BE2C (cell line): ENCODE measurements around the gene ARHGAP24.

ENCODE experiments used
- DNase-seq: peaks from one replicate; pipeline ENCODE4 v3.0.0-alpha.2; 2020
- H3K27me3 ChIP-seq: fragments of 250-450 bp; sonication (Bioruptor Pico); 2 replicates; pipeline ENCODE4 v1.5.1; 2020; ENCODE audit warnings: mild to moderate bottlenecking
- H3K36me3 ChIP-seq: fragments of 250-450 bp; sonication (Bioruptor Pico); 2 replicates; pipeline ENCODE4 v1.5.1; 2020; ENCODE audit warnings: mild to moderate bottlenecking
- H3K4me1 ChIP-seq: fragments of 250-450 bp; sonication (Bioruptor Pico); 2 replicates; pipeline ENCODE4 v1.5.1; 2020
- H3K4me3 ChIP-seq: 2 replicates; pipeline ENCODE4 v1.5.1; 2011; ENCODE audit warnings: low read depth, low read length
- H3K9me3 ChIP-seq: fragments of 250-450 bp; sonication (Bioruptor Pico); 2 replicates; pipeline ENCODE4 v1.5.1; 2020
- CTCF ChIP-seq: IDR thresholded peaks from 2 replicates; pipeline ENCODE4 v1.5.1; 2012; ENCODE audit warnings: mild to moderate bottlenecking, low read depth, low read length

The ARHGAP24 gene

GRCh38 chr4:85607624-85608023, 132.7 kb downstream of the ARHGAP24 start:
- Histone ChIP-seq H3K4me3 (no peak overlapping the region), H3K4me1 (peaks cover 5% of the 10 kb centered on the region; the same call in 1 of the 2 replicates), H3K27me3 (no peaks in the 10 kb centered on the region), H3K9me3 (no peaks in the 10 kb centered on the region), H3K36me3 (no peaks in the 10 kb centered on the region)
- no peak for TF ChIP-seq CTCF
- no peak for DNase-seq

- H3K27me3 ChIP-seq: no peaks in the 10 kb centered on the region
- no peak for TF ChIP-seq CTCF
- H3K4me3 ChIP-seq: no peak overlapping the region
- no peaks in the 10 kb centered on the region for H3K4me1 ChIP-seq
- no peaks in the 10 kb centered on the region for H3K9me3 ChIP-seq
- no peak for DNase-seq
- H3K36me3 ChIP-seq: no peaks in the 10 kb centered on the region
Observed at GRCh38 chr4:85610450-85610849, 135.5 kb downstream of the ARHGAP24 start.

GRCh38 chr4:85611661-85612060, 136.7 kb downstream of the ARHGAP24 start:
- no peaks in the 10 kb centered on the region for H3K27me3 ChIP-seq
- H3K36me3 ChIP-seq: no peaks in the 10 kb centered on the region
- no peak for TF ChIP-seq CTCF

GRCh38 chr4:85613901-85614300, 139.0 kb downstream of the ARHGAP24 start:
- Histone ChIP-seq H3K9me3 (no peaks in the 10 kb centered on the region), H3K4me1 (no peaks in the 10 kb centered on the region), H3K4me3 (no peak overlapping the region), H3K27me3 (no peaks in the 10 kb centered on the region), H3K36me3 (no peaks in the 10 kb centered on the region)
- TF ChIP-seq CTCF: no peak
- DNase-seq: no peak

More at GRCh38 chr4:85611661-85612060, 136.7 kb downstream of the ARHGAP24 start:
- H3K9me3 ChIP-seq: no peaks in the 10 kb centered on the region
- no peak overlapping the region for H3K4me3 ChIP-seq
- H3K4me1 ChIP-seq: no peaks in the 10 kb centered on the region
- DNase-seq: no peak

GRCh38 chr4:85615952-85616351, 141.0 kb downstream of the ARHGAP24 start:
- no peak for TF ChIP-seq CTCF
- Histone ChIP-seq H3K27me3 (no peaks in the 10 kb centered on the region), H3K4me1 (no peaks in the 10 kb centered on the region), H3K36me3 (no peaks in the 10 kb centered on the region), H3K4me3 (no peak overlapping the region), H3K9me3 (no peaks in the 10 kb centered on the region)
- DNase-seq: no peak

GRCh38 chr4:85617202-85617601, 142.3 kb downstream of the ARHGAP24 start:
- TF ChIP-seq CTCF: no peak
- no peaks in the 10 kb centered on the region for H3K4me1 ChIP-seq

More at GRCh38 chr4:85617202-85617601, 142.3 kb downstream of the ARHGAP24 start:
- Histone ChIP-seq H3K9me3 (no peaks in the 10 kb centered on the region), H3K36me3 (no peaks in the 10 kb centered on the region), H3K27me3 (no peaks in the 10 kb centered on the region), H3K4me3 (no peak overlapping the region)
- no peak for DNase-seq
